Endothelial cell of umbilical vein (primary cell): ENCODE data around the gene HAL. TPM values are rescaled to one million over a fixed set of nuclear protein-coding genes. Genes with fewer than 3 reads are reported as not detected.

Experiments used
- BruUV-seq: library from RNA; stranded (reverse); fragments of 400-500 nt; replicated peaks from 2 replicates; lab custom pipeline; 2021; lab: Mats Ljungman, UMichigan
- CTCF ChIA-PET: fragments of 300-600, 350-600 bp; sonication (Branson Sonifier 250); formaldehyde crosslinking; loops from one replicate; lab custom pipeline; 2021; ENCODE audit warnings: antibody characterized with exemption, inconsistent platforms; lab: Charles Lee
- POLR2A ChIA-PET: fragments of 300-600, 350-600 bp; sonication (Branson Sonifier 250); formaldehyde crosslinking; loops from one replicate; lab custom pipeline; 2021; ENCODE audit warnings: antibody characterized with exemption, inconsistent platforms; lab: Charles Lee
- DNase-seq: peaks from one replicate; pipeline ENCODE4 v3.0.0-alpha.2; 2011; ENCODE audit warnings: low read depth, low spot score
- FAIRE-seq: peaks from 2 replicates; lab custom pipeline; 2011; peaks lifted over from hg19 to GRCh38; lab: Jason Lieb, UNC
- H2AFZ ChIP-seq: 2 replicates; pipeline ENCODE4 v1.6.0; 2012; ENCODE audit warnings: low read depth, low read length, control low read depth, inconsistent platforms
- H3K27ac ChIP-seq: 2 replicates; pipeline ENCODE4 v1.5.1; 2011; ENCODE audit warnings: low read depth, mild to moderate bottlenecking, control low read depth, low read length, moderate library complexity; ENCODE audit not compliant: insufficient read depth
- H3K27me3 ChIP-seq, 2 experiments: 2 replicates each; pipeline versions ENCODE4 v1.6.0 to v1.6.1; 2011; ENCODE audit warnings: low read length in 2 of 2, mixed read lengths in 1 of 2; ENCODE audit not compliant: control insufficient read depth in 2 of 2, insufficient read depth in 2 of 2
- H3K36me3 ChIP-seq, 2 experiments: 2 replicates in 1 of 2; 3 replicates in 1 of 2; pipeline ENCODE4 v1.5.1; 2011; ENCODE audit warnings: low read length in 2 of 2, mild to moderate bottlenecking in 1 of 2, moderate library complexity in 1 of 2; ENCODE audit not compliant: control insufficient read depth in 2 of 2, insufficient read depth in 2 of 2; ENCODE audit errors: extremely low read depth in 1 of 2
- H3K4me1 ChIP-seq: 3 replicates; pipeline ENCODE4 v1.5.1; 2011; ENCODE audit warnings: mild to moderate bottlenecking, low read length; ENCODE audit not compliant: control insufficient read depth, insufficient read depth; ENCODE audit errors: extremely low read depth
- H3K4me2 ChIP-seq: 2 replicates; pipeline ENCODE4 v1.6.1; 2011; ENCODE audit warnings: low read length, control low read depth, mixed read lengths; ENCODE audit not compliant: insufficient read depth
- H3K4me3 ChIP-seq, 3 experiments: fragments of 200-600 bp in 1 of 3; sonication (generic), shearing (Covaris generic) in 1 of 3; replicated peaks in 1 of 3; 2 replicates each; pipeline ENCODE4 v1.5.1; 2011 to 2016; ENCODE audit warnings: control low read depth in 3 of 3, low read length in 3 of 3, mild to moderate bottlenecking in 2 of 3, inconsistent platforms in 1 of 3, low read depth in 1 of 3, moderate library complexity in 1 of 3; ENCODE audit not compliant: insufficient read depth in 1 of 3
- H3K79me2 ChIP-seq: 2 replicates; pipeline ENCODE4 v1.6.0; 2012; ENCODE audit warnings: low read length, inconsistent platforms; ENCODE audit not compliant: control insufficient read depth, insufficient read depth
- H3K9ac ChIP-seq: replicated peaks from 2 replicates; pipeline ENCODE3; 2011; ENCODE audit warnings: low read length, control low read depth; ENCODE audit not compliant: insufficient read depth; ENCODE audit errors: extremely low read depth
- H3K9me1 ChIP-seq: replicated peaks from 3 replicates; pipeline ENCODE4 v1.6.0; 2011; ENCODE audit warnings: mild to moderate bottlenecking, low read length; ENCODE audit not compliant: control insufficient read depth, insufficient read depth; ENCODE audit errors: extremely low read depth
- H3K9me3 ChIP-seq: replicated peaks from 2 replicates; pipeline ENCODE4 v1.5.1; 2012; ENCODE audit warnings: low read length, inconsistent platforms; ENCODE audit not compliant: control insufficient read depth, insufficient read depth
- H4K20me1 ChIP-seq: replicated peaks from 2 replicates; pipeline ENCODE3; 2011; ENCODE audit warnings: mild to moderate bottlenecking, low read length; ENCODE audit not compliant: control insufficient read depth, insufficient read depth; ENCODE audit errors: extremely low read depth
- EZH2 ChIP-seq: IDR thresholded peaks from 2 replicates; pipeline ENCODE4 v1.6.1; 2012; ENCODE audit warnings: borderline replicate concordance, low read depth, mild to moderate bottlenecking, moderate library complexity, low read length, inconsistent platforms; ENCODE audit not compliant: severe bottlenecking
- FOS ChIP-seq: IDR thresholded peaks from 2 replicates; pipeline ENCODE4 v1.6.1; 2011; ENCODE audit warnings: mild to moderate bottlenecking, low read length, moderate library complexity, borderline replicate concordance; ENCODE audit not compliant: insufficient read depth
- GATA2 ChIP-seq: IDR thresholded peaks from 2 replicates; pipeline ENCODE4 v1.7.0; 2011; ENCODE audit warnings: low read depth, mild to moderate bottlenecking, moderate library complexity, mixed read lengths, low read length; ENCODE audit not compliant: insufficient read length, insufficient read depth
- JUN ChIP-seq: IDR thresholded peaks from 2 replicates; pipeline ENCODE4 v1.6.1; 2011; ENCODE audit warnings: borderline replicate concordance, low read depth; ENCODE audit not compliant: insufficient read length, insufficient read depth
- MYC ChIP-seq: IDR thresholded peaks from one replicate; pipeline ENCODE4 v1.6.1; 2011; ENCODE audit warnings: mild to moderate bottlenecking, low read depth, low read length
- POLR2A ChIP-seq: IDR thresholded peaks from 2 replicates; pipeline ENCODE4 v1.6.1; 2012; ENCODE audit warnings: low read depth, mild to moderate bottlenecking, control low read depth, low read length
- POLR2AphosphoS5 ChIP-seq: IDR thresholded peaks from 2 replicates; pipeline ENCODE4 v1.6.1; 2012; ENCODE audit warnings: low read depth, mild to moderate bottlenecking, control low read depth, low read length, moderate library complexity; ENCODE audit not compliant: insufficient read depth
- dilution Hi-C: fragments of 300-500 bp; cut with MboI; formaldehyde crosslinking; loops from one replicate; pipeline ENCODE4 v1.15.0; 2019; ENCODE audit warnings: low sequenced_read_pairs; ENCODE audit not compliant: extremely low pct_ligation_motif_present
- intact Hi-C: fragments of 100-400 bp; cut with micrococcal nuclease; formaldehyde crosslinking; loops from one replicate; pipeline ENCODE4 v1.10.0; 2022
- polyA plus RNA-seq, 4 experiments: library from polyadenylated mRNA; depleted of rRNA in 3 of 4; stranded (reverse) in 3 of 4; unstranded in 1 of 4; fragments of >200 nt; gene quantifications; 2 replicates each; pipeline versions ENCODE4 v1.2.1 to v1.2.3, GENCODE V29; 2011 to 2012; ENCODE audit warnings: missing spikeins in 1 of 4
- total RNA-seq: library from RNA; stranded (reverse); gene quantifications from 2 replicates; pipeline ENCODE4 v1.2.3, GENCODE V29; 2021
- TF ChIP-seq, protein P1 (sequence below): IDR thresholded peaks from 2 replicates; pipeline ENCODE4 v1.6.1; 2011; ENCODE audit not compliant: insufficient read depth, insufficient read length
- TF ChIP-seq, protein P2 (sequence below), 2 donors: IDR thresholded peaks; 1 replicate in 1 of 2; 2 replicates in 1 of 2; pipeline ENCODE4 v1.5.1; 2011; ENCODE audit warnings: low read length in 2 of 2, mild to moderate bottlenecking in 2 of 2, moderate library complexity in 2 of 2, control low read depth in 1 of 2, inconsistent platforms in 1 of 2, low read depth in 1 of 2; ENCODE audit not compliant: insufficient read depth in 1 of 2; ENCODE audit errors: extremely low read depth in 1 of 2

HAL gene
- total and polyA plus RNA-seq, 2 donors (not counting 3 experiments of a cell fraction or from before 2014, with no cell fraction given): 0.18 to 0.62 TPM

DNA sequence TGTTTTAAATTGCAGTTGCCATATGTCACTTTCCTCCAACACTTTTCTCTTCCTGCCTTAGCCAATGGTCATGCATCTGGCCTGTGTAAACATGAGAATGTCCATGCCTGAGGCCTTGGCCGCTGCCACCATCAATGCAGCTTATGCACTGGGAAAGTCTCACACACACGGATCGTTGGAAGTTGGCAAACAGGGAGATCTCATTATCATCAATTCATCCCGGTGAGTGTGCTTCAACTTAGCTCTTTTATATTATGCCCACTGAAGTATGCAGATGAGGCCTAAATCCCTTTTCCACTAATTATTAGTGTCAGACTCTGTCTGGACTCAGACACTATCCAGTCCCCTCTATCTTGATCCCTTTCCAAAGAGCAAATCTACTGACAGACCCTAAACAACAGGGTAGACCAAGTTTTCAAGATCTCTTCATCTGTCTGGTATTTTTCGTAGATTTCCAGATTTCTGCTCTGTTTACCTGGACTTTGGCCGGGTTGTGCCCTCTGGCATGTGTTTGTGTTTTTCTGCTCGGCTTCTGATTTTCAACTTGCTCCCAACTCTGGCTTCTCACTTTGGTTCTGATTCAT lies 29.8 kb downstream of the HAL start:
- dilution Hi-C loops (no loop called here), intact Hi-C loops (no loop called here)
- H3K27ac ChIP-seq: no peak overlapping the region
- no peaks in the 10 kb centered on the region for H3K9me1 ChIP-seq
- H4K20me1 ChIP-seq: no peaks in the 10 kb centered on the region
- no peak for TF ChIP-seq EZH2
- H3K27me3 ChIP-seq: peaks cover 1 to 4% of the 10 kb centered on the region in 2 experiments
- POLR2A ChIA-PET: no interaction called here
- no peak overlapping the region for H3K9ac ChIP-seq
- H3K36me3 ChIP-seq: no peaks in the 10 kb centered on the region
- H3K79me2 ChIP-seq: no peaks in the 10 kb centered on the region
- no peaks in the 10 kb centered on the region for H3K9me3 ChIP-seq
- no peak overlapping the region for H2AFZ ChIP-seq
- no TSS peak for BruUV-seq
- no peak for DNase-seq
- CTCF ChIA-PET: interaction anchor here (1.1 to 1.6 kb wide), 2 partner anchors 48 kb away, joined by 3 to 4 read pairs; no protein-coding TSS in a partner anchor
- H3K4me2 ChIP-seq: no peak overlapping the region
- H3K4me3 ChIP-seq: no peak overlapping the region
- FAIRE-seq: no peak
- H3K4me1 ChIP-seq: no peaks in the 10 kb centered on the region

DNA sequence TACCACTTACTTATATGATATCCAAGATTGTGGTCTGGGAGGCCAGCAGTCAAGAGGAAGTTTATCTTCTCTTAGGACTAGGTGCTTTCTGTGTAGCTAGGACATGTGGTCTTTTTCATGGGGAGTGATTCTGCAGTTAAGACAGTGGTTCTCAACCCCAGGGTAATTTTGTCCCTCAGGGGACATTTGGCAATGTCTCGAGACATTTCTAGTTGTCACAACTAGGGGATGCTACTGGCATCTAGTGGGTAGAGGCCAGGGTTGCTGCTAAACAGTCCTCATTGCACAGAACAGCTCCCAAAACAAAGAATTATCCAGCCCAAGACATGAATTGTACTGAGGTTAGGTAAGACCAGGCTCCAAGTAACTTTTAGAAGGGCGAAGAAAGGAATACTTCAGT lies 33.0 kb downstream of the HAL start:
- CTCF ChIA-PET: interaction anchor here (1.4 kb wide), 1 partner anchor 388 kb away, joined by 4 read pairs; no protein-coding TSS in a partner anchor
- intact Hi-C loops: no loop called here

More for the DNA sequence above, 33.0 kb downstream of the HAL start:
- Histone ChIP-seq H3K4me3 (no peak overlapping the region), H3K27me3 (peaks cover 2 to 4% of the 10 kb centered on the region in 2 experiments), H3K79me2 (no peaks in the 10 kb centered on the region), H3K9me3 (no peaks in the 10 kb centered on the region), H4K20me1 (no peaks in the 10 kb centered on the region), H3K4me2 (no peak overlapping the region), H3K4me1 (no peaks in the 10 kb centered on the region), H2AFZ (no peak overlapping the region), H3K36me3 (no peaks in the 10 kb centered on the region), H3K9me1 (no peaks in the 10 kb centered on the region), H3K27ac (no peak overlapping the region), H3K9ac (no peak overlapping the region)
- POLR2A ChIA-PET: no interaction called here
- dilution Hi-C loops: no loop called here
- FAIRE-seq (no peak), DNase-seq (no peak)
- BruUV-seq: no TSS peak
- TF ChIP-seq EZH2 (no peak), POLR2A (no peak), FOS (no peak), JUN (no peak), MYC (no peak), GATA2 (no peak), POLR2AphosphoS5 (no peak)
- TF ChIP-seq, protein P1, sequence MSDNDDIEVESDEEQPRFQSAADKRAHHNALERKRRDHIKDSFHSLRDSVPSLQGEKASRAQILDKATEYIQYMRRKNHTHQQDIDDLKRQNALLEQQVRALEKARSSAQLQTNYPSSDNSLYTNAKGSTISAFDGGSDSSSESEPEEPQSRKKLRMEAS: no peak
- TF ChIP-seq, protein P2, sequence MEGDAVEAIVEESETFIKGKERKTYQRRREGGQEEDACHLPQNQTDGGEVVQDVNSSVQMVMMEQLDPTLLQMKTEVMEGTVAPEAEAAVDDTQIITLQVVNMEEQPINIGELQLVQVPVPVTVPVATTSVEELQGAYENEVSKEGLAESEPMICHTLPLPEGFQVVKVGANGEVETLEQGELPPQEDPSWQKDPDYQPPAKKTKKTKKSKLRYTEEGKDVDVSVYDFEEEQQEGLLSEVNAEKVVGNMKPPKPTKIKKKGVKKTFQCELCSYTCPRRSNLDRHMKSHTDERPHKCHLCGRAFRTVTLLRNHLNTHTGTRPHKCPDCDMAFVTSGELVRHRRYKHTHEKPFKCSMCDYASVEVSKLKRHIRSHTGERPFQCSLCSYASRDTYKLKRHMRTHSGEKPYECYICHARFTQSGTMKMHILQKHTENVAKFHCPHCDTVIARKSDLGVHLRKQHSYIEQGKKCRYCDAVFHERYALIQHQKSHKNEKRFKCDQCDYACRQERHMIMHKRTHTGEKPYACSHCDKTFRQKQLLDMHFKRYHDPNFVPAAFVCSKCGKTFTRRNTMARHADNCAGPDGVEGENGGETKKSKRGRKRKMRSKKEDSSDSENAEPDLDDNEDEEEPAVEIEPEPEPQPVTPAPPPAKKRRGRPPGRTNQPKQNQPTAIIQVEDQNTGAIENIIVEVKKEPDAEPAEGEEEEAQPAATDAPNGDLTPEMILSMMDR (IDR thresholded peaks at IDR 0.05; ENCODE audit: extremely low read depth in 1 of 2, insufficient read depth in 1 of 2, low read depth in 1 of 2, low read length in 2 of 2): no peak
